ENCODE data around the gene PAX2. TPM values are rescaled to one million over a fixed set of nuclear protein-coding genes. Genes with fewer than 3 reads are reported as not detected.

Gene PAX2
- polyA plus RNA-seq, 5 donors, result 0.15 to 0.64 TPM; not detected in 3

DNA sequence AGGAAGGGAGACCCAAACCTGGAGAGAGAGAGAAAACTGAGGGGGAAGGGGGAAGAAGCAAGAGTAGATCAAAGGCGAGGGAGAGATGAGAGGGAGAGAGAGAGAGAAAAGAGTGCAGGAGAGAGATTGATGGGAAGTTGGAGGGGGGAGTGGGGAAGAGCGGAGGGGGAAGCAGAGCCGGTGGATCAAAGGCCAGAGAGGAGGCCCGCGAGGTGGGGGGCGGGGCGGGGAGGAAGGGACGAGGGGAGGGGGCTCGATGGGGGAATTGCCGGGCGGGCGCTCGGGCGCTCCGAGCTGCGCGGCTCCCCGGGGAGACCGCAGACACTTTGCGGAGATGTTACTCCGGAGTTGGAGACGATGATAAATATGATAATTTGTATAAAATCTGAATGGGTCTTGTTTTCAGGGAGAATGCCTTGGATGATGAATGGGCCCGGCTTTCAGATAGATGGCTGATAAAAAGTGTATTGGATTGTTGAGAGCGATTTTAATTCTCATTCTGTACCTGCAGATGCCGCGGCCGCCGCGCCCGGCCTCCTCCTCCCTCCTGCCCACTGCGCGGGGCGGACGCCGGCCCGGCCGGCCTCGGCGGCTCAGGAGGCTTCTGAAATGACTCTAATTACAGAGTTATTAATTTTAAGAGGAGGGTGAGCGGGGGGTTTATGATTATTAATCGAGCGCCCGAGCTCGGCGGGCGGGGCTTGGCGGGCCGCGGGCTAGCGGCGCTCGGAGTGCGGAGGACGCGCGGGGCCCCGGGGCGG lies 21.4 kb upstream of the PAX2 start:
- DNase-seq, result no peak

DNA sequence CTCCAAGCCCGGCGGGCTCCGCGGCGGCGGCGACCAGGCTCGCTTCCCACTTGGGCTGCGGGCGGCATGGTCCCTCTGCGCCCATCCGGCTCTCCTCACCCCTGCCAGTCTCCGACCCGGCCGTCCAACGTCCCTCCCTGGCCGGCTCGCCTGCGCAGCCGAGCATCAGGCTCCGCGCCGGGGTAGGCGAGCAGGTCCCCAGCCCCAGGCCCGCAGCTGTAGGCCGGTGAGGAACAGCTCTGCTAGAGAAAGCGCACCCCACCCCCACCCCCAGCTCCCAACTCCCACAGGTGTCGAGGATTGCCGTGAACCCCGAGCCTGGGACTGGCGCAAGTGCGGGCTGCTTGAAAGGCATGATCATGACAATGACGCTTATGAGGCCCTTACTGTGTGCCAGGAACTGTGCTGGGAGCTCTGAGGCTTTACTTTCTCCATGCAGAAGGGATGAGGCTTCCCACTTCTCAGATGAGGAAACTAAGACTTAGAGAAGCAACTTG lies 20.8 kb upstream of the PAX2 start:
- DNase-seq, result no peak

DNA sequence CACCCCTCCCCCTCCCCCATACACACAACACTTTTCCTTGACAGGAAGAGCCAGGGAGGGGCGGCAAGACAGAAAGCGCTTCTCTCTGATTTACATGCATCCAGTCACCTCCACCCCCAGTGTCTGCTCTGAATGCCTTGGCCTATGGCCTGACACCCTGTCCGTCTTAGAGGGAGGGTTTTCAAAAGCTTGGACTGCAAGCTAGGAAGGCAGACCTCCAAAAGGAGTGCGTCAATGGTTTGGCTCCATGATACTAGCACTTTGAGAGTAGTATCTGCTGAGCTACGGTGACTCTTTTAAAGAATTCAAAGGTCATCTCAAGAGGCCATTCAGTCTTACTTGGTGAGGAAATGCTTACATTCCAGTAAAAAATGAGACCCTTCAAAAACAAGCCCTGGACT lies 20.3 kb upstream of the PAX2 start:
- no peak for DNase-seq

DNA sequence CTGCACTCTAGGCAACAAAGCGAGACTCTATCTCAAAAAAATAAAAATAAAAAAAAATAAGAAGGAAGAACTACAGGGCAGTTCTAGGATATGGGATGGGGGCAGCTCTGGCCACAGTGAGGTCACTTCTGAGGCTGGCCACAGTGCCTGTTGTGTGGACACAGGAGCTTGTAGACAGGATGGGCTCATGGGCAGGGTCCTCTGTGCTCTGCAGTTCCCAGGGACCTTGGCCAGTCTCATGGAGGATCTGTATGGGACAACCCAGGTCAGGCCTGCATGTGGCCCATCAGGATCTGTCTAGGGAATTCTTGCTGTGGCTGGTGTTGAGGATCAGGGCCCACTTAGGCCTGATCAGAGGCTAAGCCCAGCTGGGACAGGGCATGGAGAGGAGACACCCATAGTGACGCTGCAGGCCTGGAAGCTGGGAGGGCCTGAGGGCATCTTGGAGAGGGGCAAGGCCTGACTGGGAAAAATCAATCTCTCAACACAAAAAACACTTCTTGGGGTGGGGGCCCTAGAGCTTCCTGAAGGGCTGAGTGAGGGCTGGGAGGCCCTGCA lies 19.4 kb upstream of the PAX2 start:
- DNase-seq, result no peak

DNA sequence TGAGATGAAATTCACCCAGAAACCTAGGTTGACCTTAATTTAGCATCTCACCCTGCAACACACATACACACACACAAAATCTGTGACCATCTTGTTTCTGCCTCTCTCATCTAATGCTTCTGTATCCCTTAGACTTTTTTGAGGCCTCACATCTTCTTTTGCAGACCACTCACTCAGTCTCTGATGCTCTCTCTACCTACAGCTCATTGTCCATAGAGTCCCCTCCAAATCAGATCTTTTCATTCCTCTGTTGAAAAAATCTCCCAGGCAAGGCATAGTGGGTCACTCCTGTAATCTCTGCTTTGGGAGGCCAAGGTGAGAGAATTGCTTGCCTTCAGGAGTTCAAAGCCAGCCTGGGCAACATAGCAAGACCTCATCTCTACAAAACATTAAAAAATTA lies 17.6 kb upstream of the PAX2 start:
- DNase-seq, result no peak

DNA sequence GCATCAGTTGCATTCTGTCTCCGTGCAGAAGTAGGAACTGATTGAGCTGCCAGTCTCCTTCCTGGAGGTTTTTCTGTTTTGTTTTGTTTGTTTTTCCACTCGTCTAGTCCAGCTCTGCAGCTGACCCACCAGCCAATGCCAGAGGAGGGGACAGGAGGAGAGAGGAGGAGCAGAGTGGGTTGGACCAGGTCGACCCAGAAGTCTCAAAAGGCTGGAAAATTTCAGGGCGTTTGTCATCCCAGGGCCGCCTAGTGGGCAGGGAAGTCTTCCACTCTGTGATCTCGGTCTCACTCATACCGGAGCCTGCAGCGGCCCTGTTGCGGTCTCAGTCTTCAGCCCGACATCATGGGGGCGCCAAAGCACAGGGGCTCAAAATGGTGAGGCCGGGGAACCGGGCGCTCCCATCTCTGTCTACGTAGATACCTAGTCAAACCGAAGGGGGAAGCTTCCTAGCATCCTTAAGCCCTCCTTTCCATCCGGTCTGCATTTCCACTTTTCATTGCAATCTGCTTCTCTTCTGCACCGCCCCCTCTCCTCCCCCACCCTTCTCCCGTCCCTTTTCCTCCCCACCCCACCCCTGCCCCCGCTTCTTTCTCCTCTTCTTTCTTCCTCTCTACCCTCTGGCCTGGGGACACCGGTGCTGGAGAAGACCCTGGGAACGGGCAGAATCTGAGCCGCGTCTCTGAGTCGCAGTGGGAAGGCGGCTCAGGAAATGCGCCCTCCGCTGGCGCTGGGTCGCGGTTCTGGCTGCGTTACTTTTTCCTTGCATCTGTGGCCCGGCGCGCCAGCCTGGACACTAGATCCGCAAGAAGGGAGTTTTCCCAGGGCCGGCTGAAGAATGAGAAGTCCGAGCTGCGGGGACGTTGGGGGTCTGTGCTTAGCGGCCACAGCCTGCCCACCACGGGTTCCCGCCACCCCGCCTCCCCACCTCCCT lies 16.2 kb upstream of the PAX2 start:
- no peak for DNase-seq

DNA sequence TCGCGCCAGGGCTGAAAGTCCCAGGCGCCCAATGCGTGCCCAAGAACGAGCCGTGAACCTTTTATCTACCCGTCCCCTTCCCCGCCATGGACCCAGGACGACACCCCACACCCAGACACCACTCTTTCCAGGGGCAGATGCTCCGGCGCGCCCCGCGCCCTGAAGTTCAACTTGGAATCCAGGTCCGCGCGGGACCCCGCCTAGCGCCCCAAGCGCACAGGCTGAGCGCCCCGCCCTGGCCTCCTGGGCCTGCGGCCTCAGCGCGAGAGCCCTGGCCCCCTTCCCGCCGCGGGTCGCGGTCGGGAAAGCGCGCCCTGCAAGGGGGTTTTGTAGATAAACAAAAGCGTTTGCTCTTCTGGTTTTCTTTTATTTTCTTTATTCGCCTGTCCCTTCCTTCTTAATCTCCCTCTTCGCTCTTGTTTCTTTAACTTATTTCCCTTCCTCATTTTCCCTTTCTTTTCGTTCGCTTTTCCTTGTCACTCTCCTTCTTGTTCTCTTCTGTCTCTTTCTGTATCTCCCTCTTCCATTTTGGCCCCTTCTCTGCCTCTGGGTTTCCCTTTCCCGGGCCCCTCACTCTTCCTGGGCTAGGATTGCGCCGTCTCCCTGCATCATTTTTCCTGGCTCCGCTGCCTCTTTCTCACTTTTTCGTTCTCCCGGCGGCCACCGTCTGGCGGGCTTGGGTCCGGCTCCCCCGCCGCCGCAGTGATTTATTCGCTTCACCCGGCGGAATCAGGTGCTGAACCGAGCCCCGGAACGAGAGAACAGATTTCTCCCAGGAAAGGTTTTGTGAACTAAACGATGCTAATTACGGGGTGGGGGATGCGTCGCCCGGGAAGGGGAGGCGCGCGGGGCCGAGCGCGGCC lies 15.3 kb upstream of the PAX2 start:
- no peak for DNase-seq

DNA sequence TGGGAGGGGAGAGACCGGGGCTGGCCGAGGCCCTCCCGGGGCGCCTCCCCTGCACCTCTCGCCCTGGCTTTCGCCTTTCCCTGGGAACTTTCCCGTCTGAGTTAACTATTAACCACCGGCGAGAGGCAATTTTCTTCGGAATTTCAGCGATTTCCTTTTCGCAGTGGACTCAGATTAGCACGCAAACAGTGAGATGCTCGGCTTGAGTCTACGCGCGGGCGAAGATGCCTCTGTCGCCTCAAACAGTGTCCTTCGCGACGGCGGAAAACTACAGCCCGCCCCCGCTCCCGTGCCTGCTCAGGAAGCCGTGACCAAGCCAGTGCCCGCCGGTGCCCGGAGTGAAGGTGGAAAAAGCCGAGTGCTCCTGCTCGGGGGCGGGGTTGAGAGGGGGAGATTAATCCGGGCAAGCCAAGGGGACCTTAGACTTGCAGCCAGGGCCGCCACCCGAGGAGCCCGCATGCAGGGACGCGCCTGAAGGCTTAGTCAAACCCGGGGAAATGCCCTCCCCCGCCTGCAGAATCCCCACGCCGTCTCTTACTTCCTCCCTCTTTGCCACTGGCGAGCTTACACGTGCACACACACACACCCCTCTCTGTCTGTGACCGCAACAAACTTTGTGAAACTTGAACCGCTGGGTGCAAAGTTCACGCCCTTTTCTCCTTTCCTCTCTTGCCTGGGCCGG lies 14.5 kb upstream of the PAX2 start:
- no peak for DNase-seq

DNA sequence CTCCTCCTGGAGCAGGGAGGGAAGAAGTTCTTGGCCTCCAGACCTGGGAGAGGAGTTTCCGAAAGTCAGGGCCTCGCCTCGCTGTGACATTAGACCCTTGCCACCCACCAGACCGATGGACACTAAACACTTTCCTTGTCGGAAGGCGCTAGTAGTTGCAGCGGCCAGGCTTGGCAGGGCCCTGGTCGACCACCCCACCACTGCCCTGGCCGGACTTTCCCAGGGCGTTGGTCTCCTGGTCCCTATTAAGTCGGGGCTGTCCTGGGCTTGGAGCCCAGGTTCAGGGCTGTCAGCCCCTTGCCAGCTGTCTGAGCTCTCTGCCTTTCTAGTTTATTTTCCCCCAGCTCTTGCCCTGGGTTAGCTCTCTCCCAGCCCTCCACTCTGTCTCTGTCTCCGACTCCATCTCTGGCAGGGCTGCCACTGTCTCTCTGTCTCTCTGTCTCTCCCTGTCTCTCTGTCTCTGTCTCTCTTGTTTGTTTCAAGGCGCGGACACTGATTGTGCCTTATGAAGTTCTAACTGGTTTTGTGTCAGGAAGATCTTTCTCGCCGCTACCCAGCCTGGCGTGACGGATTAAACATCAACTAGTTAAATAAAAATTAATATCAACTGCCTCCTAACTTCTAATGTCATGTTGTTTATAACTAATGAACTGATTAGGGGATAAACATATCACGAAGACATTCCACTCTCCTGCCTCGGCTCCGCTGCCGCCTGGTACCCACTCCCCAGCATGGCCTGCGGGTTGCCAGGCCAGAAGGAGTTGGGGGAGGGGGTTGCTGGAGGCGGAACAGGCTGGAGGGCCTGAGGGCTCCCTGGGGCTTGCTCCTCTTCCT lies 13.8 kb upstream of the PAX2 start:
- no peak for DNase-seq

DNA sequence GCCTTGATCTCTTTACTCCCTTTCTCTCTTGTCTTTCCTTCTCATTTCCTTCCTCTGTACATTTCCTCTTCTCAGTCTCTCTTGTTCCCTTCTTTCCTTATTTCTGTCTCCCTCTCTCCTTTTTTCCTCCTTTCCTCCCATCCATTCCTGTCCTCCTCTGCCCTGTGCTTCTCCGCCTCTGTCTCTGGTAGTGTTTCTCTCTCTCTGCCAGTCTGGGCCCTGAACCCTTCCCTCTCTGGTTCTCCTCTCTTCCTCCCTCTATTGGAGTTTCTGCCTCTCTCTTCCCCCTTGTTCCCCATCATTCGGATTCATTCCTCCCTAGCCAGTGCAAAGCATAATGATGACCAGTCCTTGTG lies 13.2 kb upstream of the PAX2 start:
- DNase-seq, result no peak

DNA sequence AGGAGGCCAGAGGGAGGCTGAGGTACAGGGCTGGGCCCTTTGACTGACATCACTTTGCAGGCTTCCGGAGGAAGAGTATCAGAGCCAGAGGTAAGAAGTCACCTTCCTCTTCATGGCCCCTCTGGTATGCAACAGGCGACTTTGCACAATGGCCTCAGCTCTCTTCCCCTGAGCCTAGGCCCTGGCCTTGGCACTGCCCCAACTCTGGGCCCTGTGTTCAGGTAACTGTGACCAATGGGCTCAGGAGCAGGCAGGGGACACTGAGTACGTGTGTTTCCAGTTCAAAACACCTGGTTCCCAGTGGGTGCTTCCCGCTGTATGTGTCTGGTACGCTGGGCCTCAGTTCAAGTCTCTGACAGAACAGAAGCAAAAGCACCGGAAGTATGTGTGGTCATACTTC lies 12.1 kb upstream of the PAX2 start:
- DNase-seq, result no peak

DNA sequence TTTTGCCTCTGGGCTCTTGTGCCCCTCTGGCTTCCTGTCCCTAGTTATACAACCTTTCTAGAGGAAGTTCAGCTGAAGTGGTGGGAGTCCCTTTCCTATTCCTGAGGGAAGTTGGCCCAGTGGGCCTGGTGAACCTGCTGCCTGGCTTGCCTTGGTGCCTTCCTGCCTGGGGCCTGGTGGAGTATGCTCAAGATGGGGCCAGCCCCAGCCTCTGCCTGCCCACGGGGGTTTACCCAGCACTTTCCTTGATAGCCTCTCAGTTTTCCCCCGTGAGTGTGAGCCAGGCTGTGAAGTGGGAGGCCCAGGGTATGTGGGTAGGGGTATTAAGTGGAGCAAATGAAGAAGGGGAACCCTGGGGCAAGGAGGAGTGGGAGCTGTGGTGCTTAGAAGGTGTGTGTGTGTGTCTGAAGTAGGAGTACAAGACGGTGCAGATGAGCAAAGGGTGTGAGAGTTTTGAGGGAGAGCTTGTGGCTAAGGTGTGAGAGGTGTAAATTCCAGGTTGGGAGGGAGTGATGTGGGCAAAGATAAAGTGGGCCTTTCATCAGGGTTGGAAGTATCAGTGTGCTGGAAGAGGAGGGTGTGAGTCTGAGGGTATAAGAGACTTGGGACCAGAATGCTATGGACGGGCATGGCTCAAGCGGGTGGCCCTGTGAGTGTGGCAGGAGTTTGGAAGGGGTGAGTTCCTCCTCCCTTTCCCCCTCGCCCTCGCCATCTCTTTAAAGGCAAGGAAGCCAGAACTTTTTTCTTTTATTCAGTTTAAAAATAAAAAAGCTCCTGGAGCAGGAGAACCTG lies 10.9 kb upstream of the PAX2 start:
- DNase-seq, result no peak

DNA sequence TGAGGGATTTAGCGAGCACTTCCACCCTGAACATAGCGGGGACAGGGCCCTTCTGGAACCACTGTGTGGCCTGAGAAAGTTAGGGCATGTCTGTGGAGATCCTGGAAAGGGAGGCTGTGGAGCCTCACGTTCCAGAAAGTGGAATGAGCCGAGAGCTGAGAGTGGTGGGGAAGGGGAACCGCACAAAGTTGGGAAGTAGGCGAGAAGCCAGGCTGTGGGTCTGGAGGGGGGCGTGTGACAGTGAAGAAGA lies 10.4 kb upstream of the PAX2 start:
- DNase-seq, result no peak

DNA sequence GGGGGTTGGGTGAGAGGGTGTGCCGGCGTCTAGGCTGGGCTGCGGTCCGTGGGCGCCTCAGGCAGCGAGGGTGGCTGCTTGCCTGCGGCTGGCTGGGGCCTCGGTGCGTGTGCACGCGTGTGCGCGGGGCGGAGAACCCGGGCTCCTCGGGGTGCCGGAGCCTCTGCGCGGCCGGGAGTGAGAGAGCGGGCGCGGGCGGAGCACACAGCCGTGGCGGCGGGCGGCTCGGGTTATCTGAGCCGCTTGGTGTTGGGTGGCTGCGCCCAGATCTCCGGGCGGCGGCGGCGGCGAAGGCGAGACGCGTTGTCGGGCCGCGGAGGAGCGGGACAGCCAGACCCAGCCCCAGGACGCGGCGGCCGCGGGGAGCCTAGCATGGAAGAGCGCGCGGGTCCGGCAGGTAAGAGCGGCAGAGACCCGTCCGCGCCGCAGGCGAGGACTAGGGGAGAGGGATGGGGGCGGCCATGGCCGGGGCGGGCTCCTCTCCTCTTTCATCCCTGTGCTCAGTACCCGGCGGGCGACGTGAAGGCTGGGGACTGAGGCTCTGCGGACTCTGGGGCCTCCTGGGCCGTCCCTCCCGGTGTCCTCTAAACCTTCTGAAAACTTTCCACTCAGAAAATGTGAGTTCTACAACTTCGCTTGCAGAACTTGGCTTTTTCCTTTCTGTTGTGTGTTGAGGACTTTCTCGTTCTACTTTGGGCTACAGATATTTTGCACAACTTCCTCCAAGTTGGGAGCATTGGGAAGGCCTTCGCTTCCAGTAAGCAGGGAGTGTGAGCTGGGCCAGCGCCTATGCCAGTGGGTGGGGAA lies 9.8 kb upstream of the PAX2 start:
- no peak for DNase-seq

DNA sequence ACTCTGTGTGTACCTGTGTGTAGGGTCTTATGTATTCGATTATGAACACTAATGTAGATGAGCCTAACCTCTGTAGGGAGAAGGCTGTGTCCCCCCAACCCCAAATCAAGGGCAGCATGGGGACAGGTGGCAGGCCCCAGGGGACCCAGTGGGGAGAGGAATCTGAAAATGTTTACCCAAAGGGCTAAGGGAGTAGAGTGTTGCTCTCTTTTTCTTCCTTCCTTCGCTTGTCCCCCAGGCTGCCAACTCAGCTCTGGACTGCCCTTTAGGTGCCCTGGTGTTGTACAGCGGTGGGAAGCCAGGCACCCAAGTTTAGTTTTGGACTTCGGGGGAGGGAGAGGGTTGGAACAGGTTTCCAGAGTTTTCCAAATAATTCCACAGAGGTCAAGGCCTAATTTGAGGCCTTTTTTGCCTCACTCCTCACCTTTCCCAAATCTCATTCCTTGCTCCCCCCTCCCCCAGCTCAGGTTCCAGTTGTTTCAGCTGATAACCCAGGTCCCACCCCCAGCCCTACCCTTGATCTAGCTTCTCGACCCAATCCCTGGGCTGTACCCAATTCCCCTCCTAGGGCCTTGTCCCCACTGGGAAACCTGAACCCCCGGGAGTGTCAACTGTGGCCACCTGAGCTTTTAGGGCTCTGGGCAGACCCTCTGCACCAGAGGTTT lies 9.1 kb upstream of the PAX2 start:
- DNase-seq, result no peak

DNA sequence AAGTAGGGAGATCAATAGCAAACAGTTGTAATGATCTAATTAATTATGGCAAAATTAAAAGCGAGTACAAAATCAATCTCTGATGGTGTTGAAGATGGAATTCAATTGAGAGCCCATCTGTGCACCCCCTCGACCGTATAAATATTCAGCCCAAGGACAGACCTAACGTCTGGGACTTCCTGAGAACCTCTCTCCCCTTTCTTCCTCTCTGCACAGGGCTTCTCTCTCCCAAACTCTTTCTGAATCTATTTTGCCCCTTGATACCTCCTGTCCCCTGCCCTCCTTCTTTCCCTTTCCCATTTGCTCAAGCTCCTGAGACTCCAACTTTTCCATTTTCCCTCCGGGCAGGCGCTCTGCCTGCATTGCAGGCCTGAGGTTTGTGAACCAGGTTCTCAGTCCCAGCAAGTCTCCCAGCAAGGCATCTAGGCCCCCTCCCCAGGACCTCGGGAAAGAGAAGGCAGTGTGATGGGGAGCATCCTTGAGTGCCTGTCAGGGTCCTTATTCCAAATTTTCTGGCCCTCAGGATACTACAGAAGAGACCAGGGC lies 8.5 kb upstream of the PAX2 start:
- no peak for DNase-seq

DNA sequence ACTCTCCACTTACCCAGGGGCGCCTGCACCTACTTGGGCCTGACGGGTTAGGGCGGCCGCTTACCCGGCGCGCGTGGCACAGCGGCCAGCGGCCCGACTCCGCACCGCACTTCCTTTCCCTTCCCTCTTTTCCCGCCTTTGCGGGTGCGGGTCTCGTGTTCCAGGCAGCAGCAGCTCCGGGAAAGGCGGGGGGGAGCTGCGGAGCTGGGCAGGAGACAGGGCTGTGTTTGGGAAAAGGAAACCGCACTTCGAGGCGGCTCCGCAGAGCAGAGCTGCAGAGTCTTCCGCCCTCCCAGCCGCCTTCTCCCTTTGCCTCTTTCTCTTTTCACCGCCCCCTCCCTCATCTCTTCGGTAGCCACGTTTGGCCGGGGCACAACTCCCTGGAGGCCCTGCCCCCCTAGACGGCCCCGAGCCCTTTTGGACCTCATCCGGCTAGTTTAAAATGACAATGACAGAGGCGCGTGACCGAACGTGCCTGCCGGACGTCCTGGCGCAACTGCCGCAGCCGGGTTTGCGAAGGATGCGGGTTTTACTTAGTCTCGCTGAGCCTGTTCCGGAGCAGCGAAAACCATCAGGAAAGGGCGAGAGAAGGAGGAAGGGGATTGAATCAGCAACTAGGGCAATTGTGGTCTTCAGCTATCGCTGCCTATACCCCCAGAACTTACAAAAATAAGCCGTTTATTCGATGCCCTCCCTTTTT lies 7.9 kb upstream of the PAX2 start:
- no peak for DNase-seq
